ACHN (cell line): ENCODE results near the gene APOB.
A peak's percentile ranks its signal among the peaks of the same experiment; 100 is the strongest.

Experiments
- DNase-seq: peaks from one replicate; pipeline ENCODE4 v3.0.0-alpha.2; 2015
- in situ Hi-C: cut with HindIII; loops from 2 replicates; pipeline ENCODE4 v1.10.0; 2017; ENCODE audit warnings: low sequenced_read_pairs, low pct_ligation_motif_present, low pct_unique_long_range_greater_than_20kb

The APOB gene

GRCh38 chr2:20965221-20965620 lies 78.7 kb downstream of the APOB start:
- in situ Hi-C loops = no loop called here
- no peak for DNase-seq

GRCh38 chr2:20963867-20964266 lies 80.0 kb downstream of the APOB start:
- in situ Hi-C loops = no loop called here
- no peak for DNase-seq

GRCh38 chr2:20962939-20963557 lies 80.8 kb downstream of the APOB start:
- in situ Hi-C loops = no loop called here

GRCh38 chr2:20961858-20962257 lies 82.0 kb downstream of the APOB start:
- in situ Hi-C loops = no loop called here

More at GRCh38 chr2:20962939-20963557, 80.8 kb downstream of the APOB start:
- peak; percentile 52 for DNase-seq

DNA sequence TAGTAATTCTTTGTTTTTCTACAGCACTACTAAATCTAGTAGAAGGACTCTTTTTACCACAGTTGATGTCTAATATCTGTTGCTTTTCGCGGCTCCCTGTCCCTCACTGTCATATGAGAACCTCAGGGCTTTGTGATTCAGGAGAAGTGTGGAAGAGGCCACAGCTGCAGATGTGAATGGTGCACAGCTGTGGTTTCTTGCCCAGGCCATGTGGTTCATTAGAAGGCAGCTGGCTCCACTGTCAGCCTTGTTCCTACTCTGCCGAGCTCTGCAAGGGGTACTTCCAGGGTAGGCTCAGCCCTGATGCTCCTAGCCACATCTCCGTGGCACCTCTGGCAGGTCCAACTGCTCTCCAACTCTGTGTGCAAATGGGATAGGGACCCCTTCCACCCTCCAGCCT lies 83.9 kb downstream of the APOB start:
- no peak for DNase-seq
- in situ Hi-C loops = no loop called here

More at GRCh38 chr2:20961858-20962257, 82.0 kb downstream of the APOB start:
- no peak for DNase-seq

GRCh38 chr2:20959252-20959651 lies 84.6 kb downstream of the APOB start:
- DNase-seq = no peak
- in situ Hi-C loops = no loop called here

- in situ Hi-C loops = no loop called here
- no peak for DNase-seq
Observed at GRCh38 chr2:20957788-20958525, 85.9 kb downstream of the APOB start.

GRCh38 chr2:20955277-20956026 lies 88.4 kb downstream of the APOB start:
- in situ Hi-C loops = no loop called here
- no peak for DNase-seq

DNA sequence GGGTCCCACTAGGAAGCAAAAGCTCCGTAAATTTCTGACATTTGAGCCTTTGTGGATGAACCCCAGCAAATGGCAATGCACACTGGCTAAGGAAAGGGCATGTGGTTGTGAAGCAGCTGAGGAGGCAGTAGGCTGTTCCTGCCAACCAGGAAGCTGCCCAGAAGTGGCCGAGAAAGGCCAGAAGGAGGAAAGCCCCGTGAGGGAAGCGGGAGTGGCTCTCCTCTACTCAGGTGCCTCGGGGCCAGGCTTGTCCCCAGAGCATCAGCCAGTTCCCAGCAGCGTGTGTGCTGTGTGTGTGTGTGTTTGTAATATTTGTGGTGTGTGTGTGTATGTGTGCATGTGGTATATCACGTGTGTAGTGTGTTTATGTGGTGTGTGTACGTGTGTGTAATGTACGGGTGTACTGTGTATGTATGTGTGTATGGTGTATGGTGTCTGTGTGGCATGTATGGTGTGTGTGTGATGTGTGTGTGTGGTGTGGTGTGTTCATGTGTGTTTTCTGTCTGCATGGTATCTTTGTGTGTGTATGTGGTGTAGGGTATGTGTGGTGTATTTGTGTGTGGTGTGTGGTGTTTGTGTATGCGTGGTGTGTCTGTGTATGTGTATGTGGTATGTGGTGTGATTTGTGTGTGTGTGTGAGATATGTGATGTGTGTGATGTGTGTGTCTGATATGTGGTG lies 90.6 kb downstream of the APOB start:
- no peak for DNase-seq

More for the DNA sequence above, 90.6 kb downstream of the APOB start:
- in situ Hi-C loops = no loop called here
